ENCODE measurements around the gene MSI2. TPM values are rescaled to one million over a fixed set of nuclear protein-coding genes. Genes with fewer than 3 reads are reported as not detected.

MSI2 gene
- total and polyA plus RNA-seq, 9 of the 15 experiments (the other 6 are each of a cell fraction or from before 2014, with no cell fraction given): 4.6 to 61.8 (median 42.4) TPM

- TF ChIP-seq BRD4 (IDR thresholded peaks at IDR 0.05) (no peak), SNIP1 (IDR thresholded peaks at IDR 0.05; ENCODE audit: low read depth) (no peak), CHAMP1 (IDR thresholded peaks at IDR 0.05) (no peak), EGR1 (conservative IDR thresholded peaks at IDR 0.05) (peak; percentile 85), ZNF395 (CRISPR knock-in tag; IDR thresholded peaks at IDR 0.05) (0 out of 2 replicates have a peak, but pooled peaks have one; percentile 10), ZNF316 (IDR thresholded peaks at IDR 0.05) (peak; percentile 68), BCOR (IDR thresholded peaks at IDR 0.05) (no peak), KLF1 (tag; IDR thresholded peaks at IDR 0.05) (no peak), STAT6 (CRISPR knock-in tag; IDR thresholded peaks at IDR 0.05) (no peak), FOXA3 (CRISPR knock-in tag; conservative IDR thresholded peaks at IDR 0.05 in 1 of 2, IDR thresholded peaks at IDR 0.05 in 1 of 2) (0 out of 4 replicates have a peak, but pooled peaks of 1 of the 2 experiments have one; percentile 24), FOXP1 (CRISPR knock-in tag; IDR thresholded peaks at IDR 0.05) (no peak), CBFA2T3 (IDR thresholded peaks at IDR 0.05) (peak; percentile 83), MYC (IDR thresholded peaks at IDR 0.05; ENCODE audit: low read depth, low read length) (no peak), MYC (CRISPR knock-in tag; IDR thresholded peaks at IDR 0.05; ENCODE audit: borderline replicate concordance, low read depth) (no peak)
Measured at GRCh38 chr17:57366558-57367351, 110.4 kb downstream of the MSI2 start (continued).

Measured in K562 (cell line).